ENCODE measurements around the gene STRN. TPM values are rescaled to one million over a fixed set of nuclear protein-coding genes. Genes with fewer than 3 reads are reported as not detected.

STRN gene
- total RNA-seq, 1 experiment from 2014 or later, result 37.4 TPM

- CTCF ChIA-PET, result no interaction called here
- H3K27me3 ChIP-seq (ENCODE audit: control insufficient read depth, insufficient read depth, low read length), result no peaks in the 10 kb centered on the region
- DNase-seq (ENCODE audit: low read depth, low spot score) (no peak), ATAC-seq (no peak)
- in situ Hi-C loops (cut with HindIII; ENCODE audit: low pct_unique_long_range_greater_than_20kb, low sequenced_read_pairs) (no loop called here), intact Hi-C loops (cut with micrococcal nuclease; ENCODE audit: unreplicated experiment) (no loop called here)
- no TSS peak for BruUV-seq (replicated peaks)
- H3K27ac ChIP-seq (ENCODE audit: low read length), result no peak overlapping the region
- no peaks in the 10 kb centered on the region for H3K9me3 ChIP-seq (ENCODE audit: control insufficient read depth, insufficient read depth, low read depth, low read length)
- no peaks in the 10 kb centered on the region for H3K4me1 ChIP-seq (ENCODE audit: control insufficient read depth, insufficient read depth, low read length)
- no peak for TF ChIP-seq POLR2AphosphoS5 (IDR thresholded peaks at IDR 0.05; ENCODE audit: low read depth, low read length)
- TF ChIP-seq CTCF (IDR thresholded peaks at IDR 0.05), result no peak
- TF ChIP-seq REST (IDR thresholded peaks at IDR 0.05; ENCODE audit: insufficient read depth in 1 of 2, low read depth in 2 of 2, low read length in 1 of 2), result no peak
- no peak for TF ChIP-seq TCF7L2 (IDR thresholded peaks at IDR 0.05; ENCODE audit: low read depth, low read length)
- TF ChIP-seq SIN3A (IDR thresholded peaks at IDR 0.05; ENCODE audit: borderline replicate concordance, insufficient read depth, low read depth, low read length), result no peak
- H3K36me3 ChIP-seq (ENCODE audit: control insufficient read depth, insufficient read depth, low read length), result no peaks in the 10 kb centered on the region
- POLR2A ChIA-PET, result interaction anchor here (0.6 kb wide), 1 partner anchor 24 kb away, joined by 8 read pairs; no protein-coding TSS in a partner anchor
- H3K4me3 ChIP-seq (ENCODE audit: low read depth in 2 of 2, low read length in 2 of 2), result no peak overlapping the region
Measured at GRCh38 chr2:36820942-36821605, 145.3 kb downstream of the STRN start.

GRCh38 chr2:36819095-36819711 is 147.1 kb downstream of the STRN start:
- no peaks in the 10 kb centered on the region for H3K36me3 ChIP-seq (ENCODE audit: control insufficient read depth, insufficient read depth, low read length)
- TF ChIP-seq POLR2AphosphoS5 (IDR thresholded peaks at IDR 0.05; ENCODE audit: low read depth, low read length) (no peak), CTCF (IDR thresholded peaks at IDR 0.05) (no peak), SIN3A (IDR thresholded peaks at IDR 0.05; ENCODE audit: borderline replicate concordance, insufficient read depth, low read depth, low read length) (no peak), TCF7L2 (IDR thresholded peaks at IDR 0.05; ENCODE audit: low read depth, low read length) (no peak), REST (IDR thresholded peaks at IDR 0.05; ENCODE audit: insufficient read depth in 1 of 2, low read depth in 2 of 2, low read length in 1 of 2) (no peak)
- intact Hi-C loops (cut with micrococcal nuclease; ENCODE audit: unreplicated experiment) (no loop called here), in situ Hi-C loops (cut with HindIII; ENCODE audit: low pct_unique_long_range_greater_than_20kb, low sequenced_read_pairs) (no loop called here)
- no peaks in the 10 kb centered on the region for H3K4me1 ChIP-seq (ENCODE audit: control insufficient read depth, insufficient read depth, low read length)
- POLR2A ChIA-PET, result no interaction called here
- H3K9me3 ChIP-seq (ENCODE audit: control insufficient read depth, insufficient read depth, low read depth, low read length), result no peaks in the 10 kb centered on the region
- H3K27me3 ChIP-seq (ENCODE audit: control insufficient read depth, insufficient read depth, low read length), result no peaks in the 10 kb centered on the region
- no peak for DNase-seq (ENCODE audit: low read depth, low spot score)
- no peak overlapping the region for H3K4me3 ChIP-seq (ENCODE audit: low read depth in 2 of 2, low read length in 2 of 2)
- ATAC-seq, result no peak
- no peak overlapping the region for H3K27ac ChIP-seq (ENCODE audit: low read length)
- no TSS peak for BruUV-seq (replicated peaks)
- CTCF ChIA-PET, result no interaction called here
